Liver (tissue), 9 donors: ENCODE measurements around the gene MTHFD1L. TPM values are rescaled to one million over a fixed set of nuclear protein-coding genes. Genes with fewer than 3 reads are reported as not detected.

ENCODE experiments used
- DNase-seq: peaks from one replicate; pipeline ENCODE4 v3.0.0-alpha.2; 2017; ENCODE audit warnings: low spot score
- H3K27ac ChIP-seq, 2 donors: one replicate each; pipeline ENCODE4 v1.7.0; 2013; ENCODE audit warnings: inconsistent platforms in 2 of 2, low read length in 2 of 2, control low read depth in 1 of 2, low read depth in 1 of 2, mild to moderate bottlenecking in 1 of 2
- H3K27me3 ChIP-seq, 4 donors: one replicate each; pipeline versions ENCODE4 v1.6.1 to v1.7.0; 2013; ENCODE audit warnings: low read length in 3 of 4, inconsistent platforms in 1 of 4, mild to moderate bottlenecking in 1 of 4, moderate library complexity in 1 of 4; ENCODE audit not compliant: control insufficient read depth in 4 of 4, insufficient read depth in 4 of 4
- H3K36me3 ChIP-seq, 4 donors: one replicate each; pipeline versions ENCODE4 v1.6.1 to v1.7.0; 2013; ENCODE audit warnings: low read length in 3 of 4, mild to moderate bottlenecking in 3 of 4, low read depth in 1 of 4, moderate library complexity in 1 of 4; ENCODE audit not compliant: control insufficient read depth in 4 of 4, insufficient read depth in 3 of 4
- H3K4me1 ChIP-seq, 4 donors: one replicate each; pipeline versions ENCODE4 v1.6.1 to v1.7.0; 2013; ENCODE audit warnings: low read length in 3 of 4, mild to moderate bottlenecking in 3 of 4, moderate library complexity in 1 of 4; ENCODE audit not compliant: control insufficient read depth in 4 of 4, insufficient read depth in 4 of 4
- H3K4me3 ChIP-seq, 3 donors: one replicate each; pipeline versions ENCODE4 v1.6.1 to v1.7.0; 2013; ENCODE audit warnings: low read length in 3 of 3, control low read depth in 1 of 3, low read depth in 1 of 3, mild to moderate bottlenecking in 1 of 3
- H3K9ac ChIP-seq, 2 donors: one replicate each; pipeline ENCODE4 v1.7.0; 2013; ENCODE audit warnings: low read length in 2 of 2, mild to moderate bottlenecking in 2 of 2, moderate library complexity in 2 of 2, control low read depth in 1 of 2, low read depth in 1 of 2
- H3K9me3 ChIP-seq, 4 donors: one replicate each; pipeline versions ENCODE4 v1.6.1 to v1.7.0; 2013; ENCODE audit warnings: low read length in 3 of 4; ENCODE audit not compliant: control insufficient read depth in 4 of 4
- ATF3 ChIP-seq: IDR thresholded peaks from 2 replicates; pipeline ENCODE4 v1.6.1; 2016; ENCODE audit warnings: antibody characterized with exemption
- EGR1 ChIP-seq, 2 donors: IDR thresholded peaks; 2 replicates each; pipeline ENCODE4 v1.6.1; 2016 to 2018; ENCODE audit warnings: antibody characterized with exemption in 2 of 2, low read depth in 2 of 2
- FOXA1 ChIP-seq: IDR thresholded peaks from 2 replicates; pipeline ENCODE4 v1.6.1; 2016; ENCODE audit warnings: antibody characterized with exemption
- FOXA2 ChIP-seq: IDR thresholded peaks from 2 replicates; pipeline ENCODE4 v1.6.1; 2016; ENCODE audit warnings: antibody characterized with exemption
- GABPA ChIP-seq, 2 donors: IDR thresholded peaks in 1 of 2; conservative IDR thresholded peaks in 1 of 2; 2 replicates each; pipeline ENCODE4 v1.6.1; 2016; ENCODE audit warnings: antibody characterized with exemption in 2 of 2, mild to moderate bottlenecking in 1 of 2, moderate library complexity in 1 of 2
- HNF4A ChIP-seq, 2 donors: conservative IDR thresholded peaks; 2 replicates each; pipeline ENCODE4 v1.6.1; 2016; ENCODE audit warnings: antibody characterized with exemption in 2 of 2, mild to moderate bottlenecking in 2 of 2
- HNF4G ChIP-seq: IDR thresholded peaks from 2 replicates; pipeline ENCODE4 v1.6.1; 2016; ENCODE audit warnings: antibody characterized with exemption
- JUND ChIP-seq, 2 donors: IDR thresholded peaks; 2 replicates each; pipeline ENCODE4 v1.6.1; 2016; ENCODE audit warnings: antibody characterized with exemption in 2 of 2
- NR2F2 ChIP-seq: IDR thresholded peaks from 2 replicates; pipeline ENCODE4 v1.6.1; 2016; ENCODE audit warnings: antibody characterized with exemption
- RAD21 ChIP-seq, 2 donors: IDR thresholded peaks; 2 replicates each; pipeline ENCODE4 v1.6.1; 2016; ENCODE audit warnings: antibody characterized with exemption in 2 of 2, mild to moderate bottlenecking in 2 of 2
- REST ChIP-seq: IDR thresholded peaks from 2 replicates; pipeline ENCODE4 v1.6.1; 2016; ENCODE audit warnings: antibody characterized with exemption, mild to moderate bottlenecking
- RXRA ChIP-seq, 2 donors: IDR thresholded peaks; 2 replicates each; pipeline ENCODE4 v1.6.1; 2017 to 2018; ENCODE audit warnings: antibody characterized with exemption in 2 of 2, mild to moderate bottlenecking in 1 of 2
- SP1 ChIP-seq: IDR thresholded peaks from 2 replicates; pipeline ENCODE4 v1.6.1; 2018; ENCODE audit warnings: antibody characterized with exemption, mild to moderate bottlenecking
- TAF1 ChIP-seq: conservative IDR thresholded peaks from 2 replicates; pipeline ENCODE4 v1.6.1; 2016; ENCODE audit warnings: antibody characterized with exemption, mild to moderate bottlenecking
- YY1 ChIP-seq: IDR thresholded peaks from 2 replicates; pipeline ENCODE4 v1.6.1; 2016; ENCODE audit warnings: antibody characterized with exemption, mild to moderate bottlenecking
- ZBTB33 ChIP-seq: IDR thresholded peaks from 2 replicates; pipeline ENCODE4 v1.6.1; 2016; ENCODE audit warnings: antibody characterized with exemption
- WGBS: extraction: QIAGEN DNeasy Blood & Tissue Kit; methylation state at CpG from one replicate; pipeline ENCODE4 v1.1.7; 2013; 5-methylcytosine and 5-hydroxymethylcytosine counted together
- polyA plus RNA-seq, 2 donors: library from polyadenylated mRNA; stranded (reverse) in 1 of 2; unstranded in 1 of 2; fragments of 200-250 nt in 1 of 2; fragments of >200 nt in 1 of 2; fragmentation: Nextera tagmentation in 1 of 2; extraction: Ambion mirVana in 1 of 2; gene quantifications; one replicate each; pipeline versions ENCODE4 v1.2.1 to v1.2.3, GENCODE V29; 2013 to 2015
- total RNA-seq, 2 donors: library from RNA; depleted of rRNA; stranded (reverse); fragments of >200 nt; gene quantifications; one replicate each; pipeline ENCODE4 v1.2.3, GENCODE V29; 2014
- TF ChIP-seq, protein P1 (sequence below): IDR thresholded peaks from 2 replicates; pipeline ENCODE4 v1.6.1; 2016; ENCODE audit warnings: antibody characterized with exemption
- TF ChIP-seq, protein P2 (sequence below): fragments of 150-350 bp; IDR thresholded peaks from 2 replicates; pipeline ENCODE4 v1.5.1; 2017; ENCODE audit warnings: improper control_type of control experiment, low read depth, low read length; ENCODE audit not compliant: missing input control
- donor health status: healthy.
- donor health status: healthy.
- donor health status: healthy.
- donor health status: healthy.
- donor health status: healthy.

Gene MTHFD1L
- total and polyA plus RNA-seq, 4 donors, result 2.0 to 7.7 (median 2.8) TPM

- TF ChIP-seq, protein P1, sequence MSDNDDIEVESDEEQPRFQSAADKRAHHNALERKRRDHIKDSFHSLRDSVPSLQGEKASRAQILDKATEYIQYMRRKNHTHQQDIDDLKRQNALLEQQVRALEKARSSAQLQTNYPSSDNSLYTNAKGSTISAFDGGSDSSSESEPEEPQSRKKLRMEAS, result no peak
- no peak for TF ChIP-seq FOXA2
- no peak for TF ChIP-seq GABPA (IDR thresholded peaks at IDR 0.05 in 1 of 2, conservative IDR thresholded peaks at IDR 0.05 in 1 of 2)
- TF ChIP-seq HNF4A (conservative IDR thresholded peaks at IDR 0.05), result no peak
- no peak for TF ChIP-seq HNF4G
- TF ChIP-seq RXRA (IDR thresholded peaks at IDR 0.05), result no peak
- no peak for TF ChIP-seq FOXA1
Measured at GRCh38 chr6:151005164-151005563, 139.7 kb downstream of the MTHFD1L start (continued).

- 82% methylated on average over 13 of the region's 13 CpGs for WGBS
- Histone ChIP-seq H3K27ac (no peak overlapping the region), H3K27me3 (no peaks in the 10 kb centered on the region), H3K4me3 (no peak overlapping the region), H3K4me1 (no peaks in the 10 kb centered on the region), H3K9me3 (no peaks in the 10 kb centered on the region), H3K36me3 (no peaks in the 10 kb centered on the region), H3K9ac (no peak overlapping the region)
- TF ChIP-seq TAF1 (no peak), REST (no peak), FOXA2 (no peak), ATF3 (no peak), ZBTB33 (no peak), YY1 (no peak), RXRA (IDR thresholded peaks at IDR 0.05) (no peak), RAD21 (IDR thresholded peaks at IDR 0.05) (no peak), GABPA (IDR thresholded peaks at IDR 0.05 in 1 of 2, conservative IDR thresholded peaks at IDR 0.05 in 1 of 2) (no peak), EGR1 (IDR thresholded peaks at IDR 0.05; ENCODE audit: low read depth in 2 of 2) (no peak), NR2F2 (no peak), JUND (IDR thresholded peaks at IDR 0.05) (no peak), HNF4G (no peak), FOXA1 (no peak), HNF4A (conservative IDR thresholded peaks at IDR 0.05) (no peak), SP1 (no peak)
- TF ChIP-seq, protein P1, result no peak
- TF ChIP-seq, protein P2, sequence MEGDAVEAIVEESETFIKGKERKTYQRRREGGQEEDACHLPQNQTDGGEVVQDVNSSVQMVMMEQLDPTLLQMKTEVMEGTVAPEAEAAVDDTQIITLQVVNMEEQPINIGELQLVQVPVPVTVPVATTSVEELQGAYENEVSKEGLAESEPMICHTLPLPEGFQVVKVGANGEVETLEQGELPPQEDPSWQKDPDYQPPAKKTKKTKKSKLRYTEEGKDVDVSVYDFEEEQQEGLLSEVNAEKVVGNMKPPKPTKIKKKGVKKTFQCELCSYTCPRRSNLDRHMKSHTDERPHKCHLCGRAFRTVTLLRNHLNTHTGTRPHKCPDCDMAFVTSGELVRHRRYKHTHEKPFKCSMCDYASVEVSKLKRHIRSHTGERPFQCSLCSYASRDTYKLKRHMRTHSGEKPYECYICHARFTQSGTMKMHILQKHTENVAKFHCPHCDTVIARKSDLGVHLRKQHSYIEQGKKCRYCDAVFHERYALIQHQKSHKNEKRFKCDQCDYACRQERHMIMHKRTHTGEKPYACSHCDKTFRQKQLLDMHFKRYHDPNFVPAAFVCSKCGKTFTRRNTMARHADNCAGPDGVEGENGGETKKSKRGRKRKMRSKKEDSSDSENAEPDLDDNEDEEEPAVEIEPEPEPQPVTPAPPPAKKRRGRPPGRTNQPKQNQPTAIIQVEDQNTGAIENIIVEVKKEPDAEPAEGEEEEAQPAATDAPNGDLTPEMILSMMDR, result no peak
- no peak for DNase-seq
Measured at GRCh38 chr6:151005896-151006632, 140.6 kb downstream of the MTHFD1L start.
